ENCODE measurements around the gene PKP3. TPM values are rescaled to one million over a fixed set of nuclear protein-coding genes. Genes with fewer than 3 reads are reported as not detected.
"Not testable (repeated sequence)": the region's sequence is repeated elsewhere in the genome, so short reads cannot be mapped to it uniquely, and the experiment has no call there.

Gene PKP3
- total RNA-seq, 1 donor from 2014 or later, result not detected

DNA sequence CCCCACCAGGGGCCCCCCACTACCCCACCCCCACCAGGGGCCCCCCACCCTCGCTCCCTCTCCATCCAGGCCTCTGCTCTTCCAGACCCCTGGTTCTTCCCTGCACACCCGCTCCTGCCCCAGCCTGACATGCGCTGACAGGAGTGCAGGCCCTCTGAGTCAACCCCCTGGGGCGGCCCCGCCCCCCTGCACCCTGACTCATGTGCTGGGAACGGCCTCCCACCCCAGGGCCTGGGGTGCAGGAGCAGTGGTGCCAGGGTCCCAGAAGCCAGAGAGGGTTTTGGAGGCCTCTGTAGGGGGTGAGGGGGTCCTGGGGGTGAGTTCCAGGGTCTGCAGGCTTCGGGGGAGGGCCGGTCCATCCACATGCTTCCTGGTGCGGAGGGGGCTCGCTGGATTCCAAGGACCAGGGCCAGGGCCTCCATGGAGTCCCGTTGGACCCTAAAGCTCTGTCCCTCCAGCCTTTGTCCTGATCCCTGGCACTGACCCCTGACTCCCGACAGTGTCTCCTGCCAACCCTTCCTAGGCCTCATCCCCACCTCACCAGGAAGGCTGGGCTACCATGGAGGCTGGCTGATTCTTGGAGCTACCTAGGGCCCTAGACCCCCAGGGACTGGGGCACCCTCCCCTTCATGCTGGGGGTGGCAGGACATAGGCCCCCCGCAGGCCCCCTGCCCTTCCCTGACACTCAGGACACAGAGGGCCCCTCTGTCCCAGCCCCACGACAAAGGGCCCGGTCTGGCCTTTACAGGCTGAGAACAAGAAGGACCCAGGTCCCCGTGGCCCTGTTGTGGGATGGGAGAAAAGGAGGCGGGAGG, 583 bp upstream of the PKP3 start:
- intact Hi-C loops (cut with micrococcal nuclease), result no loop called here

DNA sequence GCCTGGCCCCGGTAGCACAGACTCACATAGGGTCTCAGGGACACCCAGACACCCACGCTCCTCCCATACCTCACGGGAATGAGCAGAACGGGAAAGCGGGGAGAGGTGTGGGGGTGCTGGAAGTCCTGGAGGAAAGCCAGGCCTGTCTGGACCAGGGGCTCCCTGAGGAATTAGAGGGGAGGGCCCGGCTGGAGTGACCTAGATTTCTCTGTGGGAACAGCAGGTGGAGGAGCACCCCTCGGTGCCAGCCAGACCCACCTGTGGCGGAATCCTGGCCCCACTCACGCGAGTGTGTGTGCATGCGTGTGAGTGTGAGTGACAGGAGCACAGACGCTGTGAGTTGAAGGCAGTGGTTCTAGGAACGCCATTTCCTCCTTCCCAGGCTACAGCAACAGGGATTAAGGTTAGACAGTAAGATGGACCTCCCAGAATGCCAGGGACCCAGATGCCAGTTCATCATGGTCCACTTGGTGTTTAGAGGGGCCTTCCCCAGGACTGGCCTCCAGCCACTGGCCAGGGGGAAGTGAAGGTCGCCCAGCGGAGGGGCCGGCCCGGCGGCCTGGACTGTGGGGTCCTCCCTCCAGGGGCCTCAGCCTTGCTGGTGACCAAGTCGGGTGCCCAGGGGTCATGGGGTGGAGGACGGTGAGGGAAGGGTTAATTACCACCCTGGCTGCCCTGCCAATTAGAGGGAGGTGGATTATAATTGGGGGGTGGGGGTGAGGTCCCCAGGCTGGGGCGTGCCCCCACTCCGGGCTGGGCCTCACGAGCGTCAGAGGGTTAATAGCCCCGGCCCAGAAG, 1.0 kb downstream of the PKP3 start:
- intact Hi-C loops (cut with micrococcal nuclease), result no loop called here

DNA sequence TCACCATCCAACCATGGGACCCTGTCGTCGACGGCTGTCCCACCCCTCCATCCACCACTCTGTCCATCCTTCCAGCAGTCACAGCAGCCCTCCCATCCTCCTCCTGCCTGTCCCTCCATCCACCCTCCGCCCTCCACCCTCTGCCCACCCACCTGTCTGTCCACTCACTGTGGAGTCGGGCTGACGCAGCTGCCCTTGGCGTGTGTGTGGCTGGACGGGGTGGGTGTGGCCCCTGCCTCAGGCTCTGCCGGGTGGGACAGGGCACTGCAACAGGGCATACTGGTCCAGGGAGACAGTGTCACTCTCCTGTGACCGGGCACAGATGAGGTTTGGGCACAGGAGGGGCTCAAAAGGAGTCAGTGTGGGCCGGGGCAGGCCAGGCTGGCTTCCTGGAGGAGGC, 1.9 kb downstream of the PKP3 start:
- intact Hi-C loops (cut with micrococcal nuclease), result no loop called here

DNA sequence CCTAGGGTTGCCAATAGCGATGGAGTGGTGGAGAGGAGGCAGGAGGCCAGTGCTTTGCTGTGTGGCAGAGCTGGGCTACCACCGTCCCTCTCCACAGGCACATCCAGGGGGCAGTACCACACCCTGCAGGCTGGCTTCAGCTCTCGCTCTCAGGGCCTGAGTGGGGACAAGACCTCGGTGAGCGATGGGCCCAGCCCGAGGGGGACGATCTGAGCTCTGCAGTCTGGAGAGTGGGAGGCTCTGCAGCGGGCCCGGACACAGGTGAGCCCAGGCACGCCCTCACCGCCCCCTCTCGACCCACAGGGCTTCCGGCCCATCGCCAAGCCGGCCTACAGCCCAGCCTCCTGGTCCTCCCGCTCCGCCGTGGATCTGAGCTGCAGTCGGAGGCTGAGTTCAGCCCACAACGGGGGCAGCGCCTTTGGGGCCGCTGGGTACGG, 2.5 kb downstream of the PKP3 start:
- intact Hi-C loops (cut with micrococcal nuclease), result no loop called here

DNA sequence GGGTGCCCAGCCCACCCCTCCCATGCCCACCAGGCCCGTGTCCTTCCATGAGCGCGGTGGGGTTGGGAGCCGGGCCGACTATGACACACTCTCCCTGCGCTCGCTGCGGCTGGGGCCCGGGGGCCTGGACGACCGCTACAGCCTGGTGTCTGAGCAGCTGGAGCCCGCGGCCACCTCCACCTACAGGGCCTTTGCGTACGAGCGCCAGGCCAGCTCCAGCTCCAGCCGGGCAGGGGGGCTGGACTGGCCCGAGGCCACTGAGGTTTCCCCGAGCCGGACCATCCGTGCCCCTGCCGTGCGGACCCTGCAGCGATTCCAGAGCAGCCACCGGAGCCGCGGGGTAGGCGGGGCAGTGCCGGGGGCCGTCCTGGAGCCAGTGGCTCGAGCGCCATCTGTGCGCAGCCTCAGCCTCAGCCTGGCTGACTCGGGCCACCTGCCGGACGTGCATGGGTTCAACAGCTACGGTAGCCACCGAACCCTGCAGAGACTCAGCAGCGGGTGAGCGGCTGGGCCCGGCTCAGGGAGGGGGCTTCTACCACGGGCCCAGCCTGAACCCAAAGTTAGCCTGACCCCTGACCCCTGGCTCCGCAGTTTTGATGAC, 3.0 kb downstream of the PKP3 start:
- intact Hi-C loops (cut with micrococcal nuclease), result no loop called here

DNA sequence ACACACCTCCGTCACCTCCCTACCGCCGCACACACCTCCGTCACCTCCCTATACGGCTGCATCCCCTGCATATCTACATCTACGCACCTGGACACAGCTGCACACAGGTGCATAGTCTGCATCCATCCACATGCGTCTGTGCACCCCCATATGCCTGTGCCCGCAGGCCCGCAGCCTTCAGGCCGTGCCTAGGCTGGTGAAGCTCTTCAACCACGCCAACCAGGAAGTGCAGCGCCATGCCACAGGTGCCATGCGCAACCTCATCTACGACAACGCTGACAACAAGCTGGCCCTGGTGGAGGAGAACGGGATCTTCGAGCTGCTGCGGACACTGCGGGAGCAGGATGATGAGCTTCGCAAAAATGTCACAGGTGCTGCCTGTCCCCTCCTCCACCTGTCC, 4.8 kb downstream of the PKP3 start:
- intact Hi-C loops (cut with micrococcal nuclease), result no loop called here

DNA sequence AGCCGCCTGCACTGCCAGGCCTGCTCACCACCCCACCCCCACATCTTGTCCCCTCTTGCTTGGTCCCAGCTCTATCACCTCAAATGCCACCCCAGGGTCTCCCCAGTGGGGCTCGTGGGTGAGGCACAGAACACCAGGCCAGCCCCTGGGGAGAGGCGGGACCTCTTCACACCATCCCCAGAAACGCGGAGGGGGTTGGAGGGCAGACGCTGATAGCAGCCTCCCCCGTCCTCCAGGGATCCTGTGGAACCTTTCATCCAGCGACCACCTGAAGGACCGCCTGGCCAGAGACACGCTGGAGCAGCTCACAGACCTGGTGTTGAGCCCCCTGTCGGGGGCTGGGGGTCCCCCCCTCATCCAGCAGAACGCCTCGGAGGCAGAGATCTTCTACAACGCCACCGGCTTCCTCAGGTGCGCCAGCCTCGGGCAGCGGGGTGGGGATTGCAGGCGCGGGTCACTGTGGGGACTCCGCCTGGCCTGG, 5.8 kb downstream of the PKP3 start:
- intact Hi-C loops (cut with micrococcal nuclease), result no loop called here

DNA sequence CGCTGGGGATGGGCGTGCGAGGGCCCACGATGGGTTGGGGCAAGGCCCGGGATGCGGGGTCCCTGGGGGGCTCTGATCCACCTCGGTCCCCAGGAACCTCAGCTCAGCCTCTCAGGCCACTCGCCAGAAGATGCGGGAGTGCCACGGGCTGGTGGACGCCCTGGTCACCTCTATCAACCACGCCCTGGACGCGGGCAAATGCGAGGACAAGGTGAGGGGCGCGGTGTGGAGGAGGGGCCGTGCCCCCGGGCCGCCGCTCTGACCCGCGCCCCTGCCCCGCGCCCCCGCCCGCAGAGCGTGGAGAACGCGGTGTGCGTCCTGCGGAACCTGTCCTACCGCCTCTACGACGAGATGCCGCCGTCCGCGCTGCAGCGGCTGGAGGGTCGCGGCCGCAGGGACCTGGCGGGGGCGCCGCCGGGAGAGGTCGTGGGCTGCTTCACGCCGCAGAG, 6.3 kb downstream of the PKP3 start:
- intact Hi-C loops (cut with micrococcal nuclease), result no loop called here

DNA sequence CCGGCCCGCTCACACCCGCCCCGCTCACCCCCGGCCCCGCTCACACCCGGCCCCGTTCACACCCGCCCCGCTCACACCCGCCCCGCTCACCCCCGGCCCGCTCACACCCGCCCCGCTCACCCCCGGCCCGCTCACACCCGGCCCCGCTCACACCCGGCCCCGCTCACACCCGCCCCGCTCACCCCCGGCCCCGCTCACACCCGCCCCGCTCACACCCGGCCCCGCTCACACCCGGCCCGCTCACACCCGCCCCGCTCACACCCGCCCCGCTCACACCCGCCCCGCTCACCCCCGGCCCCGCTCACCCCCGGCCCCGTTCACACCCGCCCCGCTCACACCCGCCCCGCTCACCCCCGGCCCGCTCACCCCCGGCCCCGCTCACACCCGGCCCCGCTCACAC, 7.2 kb downstream of the PKP3 start:
- intact Hi-C loops (cut with micrococcal nuclease), result not testable (repeated sequence)

DNA sequence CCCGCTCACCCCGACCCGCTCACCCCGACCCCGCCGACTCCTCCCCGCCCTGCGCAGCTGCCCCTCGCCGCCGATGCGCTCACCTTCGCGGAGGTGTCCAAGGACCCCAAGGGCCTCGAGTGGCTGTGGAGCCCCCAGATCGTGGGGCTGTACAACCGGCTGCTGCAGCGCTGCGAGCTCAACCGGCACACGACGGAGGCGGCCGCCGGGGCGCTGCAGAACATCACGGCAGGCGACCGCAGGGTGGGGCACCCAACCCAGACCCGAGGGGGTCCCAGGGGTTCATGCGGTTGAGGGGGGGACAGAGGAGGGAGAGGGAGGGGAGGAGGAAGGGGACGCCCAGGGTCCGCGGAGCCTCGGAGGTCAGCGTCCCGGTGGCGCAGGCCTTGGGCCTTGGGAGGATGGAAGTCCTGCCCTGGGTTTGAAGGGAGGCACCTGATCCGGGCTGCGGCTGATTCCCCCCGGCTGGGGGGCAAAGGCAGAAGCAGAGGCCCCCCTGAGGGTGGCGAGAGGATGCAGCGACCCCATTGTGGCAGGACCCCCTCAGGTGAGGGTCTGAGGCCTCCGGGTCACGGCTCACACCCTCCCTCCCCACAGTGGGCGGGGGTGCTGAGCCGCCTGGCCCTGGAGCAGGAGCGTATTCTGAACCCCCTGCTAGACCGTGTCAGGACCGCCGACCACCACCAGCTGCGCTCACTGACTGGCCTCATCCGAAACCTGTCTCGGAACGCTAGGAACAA, 9.2 kb downstream of the PKP3 start:
- intact Hi-C loops (cut with micrococcal nuclease), result no loop called here

DNA sequence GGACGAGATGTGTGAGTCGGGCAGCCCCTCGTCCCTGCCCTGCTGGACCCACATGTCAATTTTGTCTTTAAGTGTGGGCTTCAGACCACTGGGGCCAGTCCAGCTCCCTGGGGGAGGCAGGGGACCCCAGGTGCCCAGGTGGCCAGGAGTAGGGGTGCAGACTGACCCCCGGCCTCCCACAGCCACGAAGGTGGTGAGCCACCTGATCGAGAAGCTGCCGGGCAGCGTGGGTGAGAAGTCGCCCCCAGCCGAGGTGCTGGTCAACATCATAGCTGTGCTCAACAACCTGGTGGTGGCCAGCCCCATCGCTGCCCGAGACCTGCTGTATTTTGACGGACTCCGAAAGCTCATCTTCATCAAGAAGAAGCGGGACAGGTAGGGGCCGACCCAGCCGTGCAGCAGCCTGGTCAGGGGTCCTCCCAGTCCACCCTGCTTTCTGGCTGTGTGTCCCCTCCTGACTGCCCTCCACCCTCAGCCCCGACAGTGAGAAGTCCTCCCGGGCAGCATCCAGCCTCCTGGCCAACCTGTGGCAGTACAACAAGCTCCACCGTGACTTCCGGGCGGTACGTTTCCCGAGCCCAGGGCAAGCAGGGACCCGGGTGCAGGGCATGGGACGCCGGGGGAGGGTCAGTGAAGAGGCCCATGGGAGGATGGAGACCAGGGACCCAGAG, 9.9 kb downstream of the PKP3 start:
- intact Hi-C loops (cut with micrococcal nuclease), result no loop called here

DNA sequence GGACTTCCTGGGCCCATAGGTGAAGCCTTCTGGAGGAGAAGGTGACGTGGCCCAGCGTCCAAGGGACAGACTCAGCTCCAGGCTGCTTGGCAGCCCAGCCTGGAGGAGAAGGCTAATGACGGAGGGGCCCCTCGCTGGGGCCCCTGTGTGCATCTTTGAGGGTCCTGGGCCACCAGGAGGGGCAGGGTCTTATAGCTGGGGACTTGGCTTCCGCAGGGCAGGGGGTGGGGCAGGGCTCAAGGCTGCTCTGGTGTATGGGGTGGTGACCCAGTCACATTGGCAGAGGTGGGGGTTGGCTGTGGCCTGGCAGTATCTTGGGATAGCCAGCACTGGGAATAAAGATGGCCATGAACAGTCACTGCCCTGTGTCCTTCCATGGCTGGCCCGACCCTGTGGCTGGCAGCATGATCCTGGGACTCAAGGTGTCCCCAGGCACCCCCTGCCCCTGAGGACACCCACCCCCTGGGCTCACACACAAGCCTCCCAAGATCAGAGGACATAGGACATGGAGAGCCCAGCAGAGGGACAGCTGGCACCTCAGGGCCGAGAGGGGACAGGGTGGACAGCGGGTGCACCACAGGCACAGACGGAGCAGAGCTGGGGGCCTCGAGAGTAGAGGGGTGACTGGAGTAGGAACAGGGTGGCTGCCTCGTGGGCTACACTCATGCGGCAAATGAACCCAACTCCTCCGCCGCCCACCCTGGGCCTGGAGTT, 10.7 kb downstream of the PKP3 start:
- intact Hi-C loops (cut with micrococcal nuclease), result loop anchor here (5.0 kb wide), 1 partner anchor 47 kb away; no protein-coding TSS in a partner anchor

DNA sequence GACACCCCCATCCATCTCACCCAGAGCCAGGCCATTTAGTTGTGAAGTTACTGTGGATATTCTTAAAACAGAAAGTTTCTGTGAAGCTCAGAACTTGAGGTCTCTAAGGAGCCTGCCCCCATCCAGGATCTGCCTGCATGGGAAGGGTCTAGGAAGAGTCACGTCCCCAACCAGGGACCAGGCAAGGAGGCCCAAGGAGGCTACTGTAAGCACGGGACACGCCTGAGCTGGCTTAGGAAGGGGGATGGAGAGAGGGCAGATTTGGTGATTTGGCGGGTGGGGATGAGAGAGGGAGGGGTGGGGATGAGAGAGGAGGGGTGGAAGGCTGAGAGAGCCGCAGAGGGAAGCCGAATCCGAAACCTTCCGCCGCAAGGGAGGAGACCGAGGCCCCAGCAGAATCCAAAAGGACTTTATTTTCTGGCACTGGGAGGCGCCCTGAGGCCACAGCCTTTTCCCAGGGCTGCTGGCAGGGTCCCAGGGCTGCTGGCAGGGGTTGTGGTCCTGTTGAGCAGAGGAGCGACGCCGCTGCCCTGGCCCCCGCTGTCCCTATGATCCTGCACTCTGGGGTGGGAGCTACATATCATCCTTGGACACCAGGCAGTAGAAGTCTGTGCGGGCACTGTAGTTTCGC, 11.4 kb downstream of the PKP3 start:
- intact Hi-C loops (cut with micrococcal nuclease), result loop anchor here (5.0 kb wide), 1 partner anchor 48 kb away; no protein-coding TSS in a partner anchor

DNA sequence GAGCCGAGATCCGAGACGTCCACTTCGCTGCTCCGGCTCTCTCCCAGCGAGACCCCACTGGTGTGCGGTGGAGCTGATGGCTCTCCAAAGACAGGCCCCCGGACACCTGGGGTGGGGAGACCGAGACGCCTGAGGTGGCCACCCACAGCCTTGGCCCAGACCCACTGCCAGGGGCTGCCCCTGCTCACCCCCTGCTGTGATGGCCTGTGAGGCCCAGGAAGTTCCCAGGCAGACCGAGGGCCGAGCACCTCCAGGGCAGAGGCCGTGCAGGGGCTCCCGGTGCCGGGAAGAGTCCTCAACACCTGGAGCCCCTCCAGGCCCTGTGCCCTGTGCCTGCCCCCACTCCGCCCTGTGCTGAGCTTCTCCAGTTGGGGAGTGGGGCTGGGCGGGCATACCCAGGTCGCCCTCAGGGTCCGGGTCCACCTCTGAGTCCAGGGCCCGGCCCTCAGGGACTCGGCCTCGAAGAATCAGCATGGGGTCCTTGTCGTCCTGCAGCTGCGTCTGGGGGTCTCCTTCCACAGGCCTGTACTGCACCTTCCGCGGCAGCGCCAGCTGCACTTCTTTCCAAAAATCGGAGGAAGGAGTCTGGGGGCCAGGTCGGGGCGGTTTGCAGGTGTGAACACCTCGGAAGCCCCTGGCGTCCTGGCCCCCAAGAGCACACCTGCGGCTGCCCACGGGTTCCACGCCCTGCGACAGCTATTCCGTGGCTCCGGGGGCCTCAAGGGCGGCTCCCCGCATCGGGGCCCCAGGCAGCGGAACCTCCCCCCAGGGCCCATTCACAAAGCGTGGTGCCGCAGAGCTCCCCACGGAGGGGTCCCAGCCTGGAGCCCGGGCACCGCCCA, 12.2 kb downstream of the PKP3 start:
- intact Hi-C loops (cut with micrococcal nuclease), result loop anchor here (2.0 to 5.0 kb wide), 3 partner anchors 49 to 169 kb away; partner anchors contain the start of genes PSMD13, RNH1 and SIRT3

DNA sequence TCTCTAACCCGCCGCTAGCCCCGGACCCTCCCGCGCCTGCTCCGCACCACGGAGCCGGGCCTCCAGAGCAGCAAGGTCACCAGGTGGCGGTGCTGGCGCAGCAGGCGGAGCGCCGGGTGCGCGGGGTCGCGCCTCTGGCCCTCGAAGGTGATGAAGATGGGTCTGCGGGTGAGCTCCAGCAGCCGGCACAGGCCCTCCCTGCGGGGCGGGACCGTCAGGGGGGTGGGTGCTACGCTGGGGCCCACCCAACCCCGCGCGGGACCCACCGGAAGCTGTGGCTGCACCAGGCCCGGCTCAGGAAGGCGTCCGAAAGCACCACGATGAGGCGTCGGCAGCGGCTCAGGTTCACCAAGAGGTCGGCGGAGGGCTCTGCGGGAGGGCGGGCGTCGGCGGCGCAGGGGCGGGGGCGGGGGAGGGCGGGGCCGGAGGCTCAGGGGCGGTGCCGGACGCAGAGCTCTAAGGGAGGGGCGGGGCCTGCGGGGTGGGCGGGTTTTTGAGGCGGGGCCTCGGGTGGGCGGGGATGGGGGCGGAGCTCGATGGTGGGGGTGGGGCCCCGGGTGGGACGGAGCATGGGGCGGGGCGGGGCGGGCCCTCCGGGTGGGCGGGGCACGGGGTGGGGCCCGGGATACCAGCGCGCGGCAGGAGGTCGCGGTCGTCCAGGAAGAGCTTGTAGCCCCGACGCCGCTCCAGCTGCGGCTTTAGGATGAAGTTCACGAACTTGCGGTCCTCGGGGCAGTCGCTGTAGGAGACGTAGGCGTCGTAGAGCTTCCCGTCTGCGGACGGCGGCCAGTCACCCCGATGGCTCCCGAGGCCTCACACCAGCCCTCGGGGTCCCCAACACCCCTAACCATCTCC, 13.0 kb downstream of the PKP3 start:
- intact Hi-C loops (cut with micrococcal nuclease), result loop anchor here (1.0 to 5.0 kb wide), 5 partner anchors 41 to 170 kb away; partner anchors contain the start of genes PSMD13, RNH1 and SIRT3

DNA sequence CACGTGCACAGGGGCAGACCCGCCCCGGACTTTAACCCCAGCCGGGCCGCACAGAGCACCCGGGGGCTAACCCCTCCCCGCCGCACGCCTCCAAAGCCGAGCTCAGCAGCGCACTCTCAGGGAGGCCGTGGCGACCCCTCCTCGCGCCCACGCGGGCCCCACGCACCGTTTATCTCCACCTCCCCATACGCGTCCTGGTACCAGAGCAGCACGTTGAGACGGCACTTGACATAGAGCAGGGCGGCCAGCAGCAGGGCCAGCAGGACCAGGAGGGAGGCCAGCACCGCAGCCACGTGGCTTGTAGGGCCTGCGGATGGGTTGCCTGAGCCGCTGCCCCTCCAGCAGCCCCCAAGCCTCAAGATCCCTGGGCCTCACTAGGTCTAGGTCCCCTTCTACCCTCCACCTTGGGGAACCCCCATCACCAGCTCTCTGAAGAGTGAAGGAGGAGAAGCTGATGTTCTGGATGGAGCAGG, 13.7 kb downstream of the PKP3 start:
- intact Hi-C loops (cut with micrococcal nuclease), result loop anchor here (1.0 to 5.0 kb wide), 5 partner anchors 41 to 171 kb away; partner anchors contain the start of genes PSMD13, RNH1 and SIRT3

All from T-helper 2 cell treated with Interferon-gamma antibody and Interleukin-4, amounts not matched to agents 100 ng/mL and 5 ng/mL, for 36 hours (primary cell).